ENCODE data around the gene CACNG3.

DNA sequence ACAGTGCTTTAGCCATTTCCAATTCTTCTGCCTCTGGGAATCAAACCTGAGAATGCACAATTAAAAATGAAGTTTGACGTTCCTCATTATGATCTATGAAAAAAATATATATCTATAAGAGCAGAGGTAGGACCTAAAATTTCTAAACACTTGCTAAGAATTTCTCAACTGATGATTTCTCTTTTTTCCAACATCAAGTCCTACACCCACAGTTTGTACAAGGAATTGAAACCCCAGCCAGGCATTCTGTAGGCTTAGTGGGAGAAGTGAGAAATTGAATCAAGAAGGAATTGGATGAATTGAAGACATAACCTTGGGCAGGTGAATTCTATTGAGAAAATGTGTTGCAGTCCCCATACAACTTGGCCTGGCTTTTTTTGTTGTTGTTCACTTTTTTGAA is 2.7 kb downstream of the CACNG3 start:
- TF ChIP-seq CTCF (IDR thresholded peaks at IDR 0.05): no peak
- no peak for TF ChIP-seq EZH2 (IDR thresholded peaks at IDR 0.05; ENCODE audit: borderline replicate concordance, insufficient read depth, low read depth, low read length, poor library complexity, severe bottlenecking)
